Measurements from ENCODE around the gene LRRIQ4.
A peak's percentile ranks its signal among the peaks of the same experiment; 100 is the strongest.

The LRRIQ4 gene

GRCh38 chr3:169811631-169812331, 889 bp upstream of the LRRIQ4 start (continued):
- peak; percentile 97 for TF ChIP-seq PRDM10 (tag by site-specific recombination; IDR thresholded peaks at IDR 0.05)
- no peak for TF ChIP-seq ZBTB26 (tag by site-specific recombination; optimal IDR thresholded peaks at IDR 0.05)
- TF ChIP-seq ZNF654 (tag by site-specific recombination; IDR thresholded peaks at IDR 0.05; ENCODE audit: low read depth): no peak
- no peak for TF ChIP-seq ZNF626 (tag by site-specific recombination; IDR thresholded peaks at IDR 0.05)
- TF ChIP-seq ZNF433 (tag by site-specific recombination; IDR thresholded peaks at IDR 0.05; ENCODE audit: low read depth): no peak
- no peak for TF ChIP-seq ZNF404 (tag by site-specific recombination; IDR thresholded peaks at IDR 0.05)
- no peak for TF ChIP-seq TRIM28 (IDR thresholded peaks at IDR 0.05; ENCODE audit: borderline replicate concordance, low read length)
- no peak for TF ChIP-seq ZSCAN18 (tag by site-specific recombination; IDR thresholded peaks at IDR 0.05)
- no peak for TF ChIP-seq ZNF114 (tag by site-specific recombination; IDR thresholded peaks at IDR 0.05)

GRCh38 chr3:169813278-169813677, 608 bp downstream of the LRRIQ4 start:
- POLR2A ChIA-PET: interaction anchor here (0.7 to 1.3 kb wide), 3 partner anchors 40 to 151 kb away, joined by 3 to 6 read pairs (median 4); partner anchors contain the start of genes ACTRT3 and MYNN
- H3K36me3 ChIP-seq (ENCODE audit: control insufficient read depth in 2 of 2, insufficient read depth in 1 of 2, low read length in 2 of 2): no peaks in the 10 kb centered on the region
- H3K4me1 ChIP-seq (ENCODE audit: control insufficient read depth, insufficient read depth, low read length): no peaks in the 10 kb centered on the region
- TF ChIP-seq REST (tag by site-specific recombination; IDR thresholded peaks at IDR 0.05) (no peak), TRIM28 (IDR thresholded peaks at IDR 0.05; ENCODE audit: borderline replicate concordance, low read length) (0 out of 2 replicates have a peak, but pooled peaks have one; percentile 3)
- CTCF ChIA-PET: interaction anchor here (0.6 kb wide), 1 partner anchor 391 kb away, joined by 3 read pairs; no protein-coding TSS in a partner anchor
- H3K27ac ChIP-seq (ENCODE audit: extremely low read depth, low read depth, low read length): no peak overlapping the region
- no peaks in the 10 kb centered on the region for H3K9me3 ChIP-seq (ENCODE audit: control insufficient read depth, insufficient read depth, low read depth, low read length)
- no peak overlapping the region for H3K4me3 ChIP-seq (ENCODE audit: low read depth, low read length)

Measured in HEK293 (cell line).